GM12878 (cell line): Measurements from ENCODE around the gene SUPT6H.

Experiments
- BMI1 ChIP-seq: fragments of 450-650 bp; IDR thresholded peaks from 2 replicates; pipeline ENCODE4 v1.6.1; 2016; ENCODE audit warnings: mild to moderate bottlenecking, moderate library complexity, borderline replicate concordance
- RELA ChIP-seq: fragments of 450-650 bp; IDR thresholded peaks from 2 replicates; pipeline ENCODE4 v1.8.0; 2014; ENCODE audit warnings: borderline replicate concordance; ENCODE audit not compliant: partially characterized antibody

GRCh38 chr17:28634206-28634865, 27.7 kb upstream of the SUPT6H start:
- no peak for TF ChIP-seq RELA
- TF ChIP-seq BMI1, result no peak
